Stromal cell of bone marrow (primary cell): ENCODE results near the gene BARX2.

Experiments used
- DNase-seq: peaks from one replicate; pipeline ENCODE4 v3.0.0-alpha.2; 2012; ENCODE audit warnings: low read depth

Gene BARX2

DNA sequence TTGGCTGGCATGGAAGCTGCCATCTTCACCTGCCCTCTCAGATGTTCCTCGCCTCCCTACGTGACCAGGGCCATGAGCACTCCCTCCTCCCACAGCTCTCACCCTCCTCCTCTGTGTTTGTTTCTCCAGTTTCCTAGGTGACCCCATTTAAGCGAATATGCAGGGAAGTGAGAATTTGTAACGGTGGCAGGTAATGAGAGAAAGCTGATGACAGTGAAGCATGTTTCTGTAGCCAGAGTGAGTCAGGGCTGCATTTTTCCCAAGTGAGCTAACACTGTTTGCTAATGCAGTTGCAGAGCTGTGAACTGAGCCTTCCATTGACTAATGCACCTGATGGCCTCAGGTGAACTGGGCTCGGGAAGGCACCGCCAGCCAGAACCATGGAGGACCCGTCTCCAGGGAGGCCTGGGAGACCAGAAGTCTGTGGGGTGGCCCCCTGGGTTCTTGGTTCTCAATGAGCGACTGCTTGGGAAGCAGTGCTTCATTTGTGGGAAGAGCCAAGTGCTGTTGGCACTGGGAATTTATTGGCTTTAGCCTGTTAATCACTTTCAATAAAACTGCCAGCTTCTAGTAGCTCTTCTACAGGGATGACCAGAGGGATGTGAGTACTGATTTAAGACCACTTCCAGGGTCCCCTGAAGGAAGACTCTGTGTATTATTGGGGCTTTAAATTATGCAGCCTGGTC is 64.5 kb downstream of the BARX2 start:
- DNase-seq, result no peak

DNA sequence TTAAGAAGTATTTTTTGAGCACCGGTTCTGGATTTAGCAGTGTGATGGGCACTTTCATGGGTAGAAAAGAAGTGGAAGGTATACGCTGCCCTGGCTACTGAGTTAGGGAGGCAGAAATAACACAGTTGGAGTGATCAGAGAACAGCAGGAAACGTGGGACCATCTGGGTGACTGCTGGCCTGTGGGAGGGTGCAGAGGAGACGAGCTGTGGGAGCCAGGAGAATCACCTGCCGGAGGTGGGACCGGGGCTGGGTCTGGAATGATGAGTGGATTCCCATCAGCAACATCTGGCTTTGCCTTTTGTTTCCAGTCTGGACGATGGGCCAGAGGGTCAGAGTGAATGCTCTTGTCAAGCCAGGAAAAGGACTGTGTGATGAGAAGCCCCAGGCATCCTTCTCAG is 66.5 kb downstream of the BARX2 start:
- no peak for DNase-seq

DNA sequence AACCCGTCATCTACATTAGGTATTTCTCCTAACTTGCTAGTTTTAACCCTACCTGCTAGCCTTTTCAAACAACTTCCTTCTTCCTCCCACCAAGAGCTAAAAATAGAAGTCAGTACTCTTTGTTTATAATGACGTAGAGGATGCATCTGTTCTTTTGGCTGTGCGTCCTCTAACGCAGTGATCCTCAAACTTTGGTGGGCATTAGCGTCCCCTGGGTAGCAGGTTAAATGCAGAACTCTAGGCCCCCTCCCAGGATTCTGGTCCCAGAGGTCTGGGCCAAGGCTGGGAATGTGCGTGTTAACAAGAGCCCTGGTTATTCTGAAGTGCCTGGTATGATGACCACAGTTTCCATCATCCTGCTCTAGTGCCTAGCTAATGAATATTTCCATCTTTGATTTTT is 67.6 kb downstream of the BARX2 start:
- no peak for DNase-seq

GRCh38 chr11:129444274-129444673 is 68.6 kb downstream of the BARX2 start:
- no peak for DNase-seq

- DNase-seq, result no peak
Observed at GRCh38 chr11:129445226-129445625, 69.6 kb downstream of the BARX2 start.

DNA sequence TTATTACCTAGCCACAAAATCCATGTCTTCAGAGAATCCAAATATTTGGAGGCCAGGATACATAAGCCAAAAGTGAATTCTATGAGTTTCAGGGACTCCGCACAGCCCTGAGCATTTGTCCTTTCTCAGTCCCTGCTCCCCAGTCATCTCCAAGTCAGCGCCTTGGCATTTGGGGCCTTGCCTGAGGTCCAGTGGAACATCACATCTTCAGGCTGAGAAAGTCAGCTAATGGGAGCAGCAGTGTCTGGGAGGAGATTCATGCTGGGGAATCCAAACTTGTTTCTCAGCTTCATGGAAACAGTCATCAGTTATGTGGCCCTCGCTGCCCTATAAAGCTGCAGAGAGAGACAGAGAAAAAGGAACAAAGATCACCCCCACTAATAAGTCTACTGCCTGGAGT is 70.9 kb downstream of the BARX2 start:
- no peak for DNase-seq

- no peak for DNase-seq
Observed at GRCh38 chr11:129447654-129448239, 72.1 kb downstream of the BARX2 start.

DNA sequence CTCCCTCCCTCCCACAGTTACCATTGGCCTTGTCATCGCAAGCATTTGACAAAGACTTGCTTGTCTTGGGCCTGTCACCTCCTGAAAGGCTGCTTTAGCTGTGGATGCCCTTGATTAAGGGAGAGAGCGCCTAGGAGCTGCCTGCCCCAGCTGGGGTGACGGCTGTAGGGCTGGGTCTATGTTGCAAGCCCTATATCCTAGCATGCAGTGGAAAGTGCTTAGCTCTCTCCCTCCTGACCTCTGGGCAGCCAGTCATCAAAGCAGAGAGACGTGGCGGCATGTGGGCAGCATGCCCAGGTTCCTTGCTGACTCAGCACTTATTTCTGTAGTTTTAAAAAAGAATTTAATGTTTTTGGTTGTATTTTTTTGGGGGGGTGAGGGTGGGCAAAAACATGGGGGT is 75.9 kb downstream of the BARX2 start:
- DNase-seq, result no peak

DNA sequence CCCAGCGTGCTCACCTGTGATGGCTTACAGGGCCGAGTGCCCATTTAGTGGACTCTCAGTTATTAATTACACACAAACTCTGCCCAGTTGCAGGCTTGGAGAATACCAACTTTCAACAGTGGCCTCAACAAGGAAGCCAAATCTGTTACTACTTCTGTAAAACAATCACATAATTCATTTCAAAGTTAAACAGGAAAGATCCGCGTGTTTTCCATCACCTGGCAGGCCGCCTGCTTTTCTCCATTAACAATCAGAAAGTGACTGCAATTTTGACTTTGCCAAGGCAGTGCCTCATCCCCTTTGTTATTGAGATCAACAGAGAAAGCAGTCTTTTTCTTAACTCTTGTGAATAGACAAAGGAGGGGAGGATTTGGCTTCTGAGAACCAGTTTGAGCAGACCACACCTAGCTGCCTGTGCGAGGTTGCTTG is 77.7 kb downstream of the BARX2 start:
- no peak for DNase-seq

DNA sequence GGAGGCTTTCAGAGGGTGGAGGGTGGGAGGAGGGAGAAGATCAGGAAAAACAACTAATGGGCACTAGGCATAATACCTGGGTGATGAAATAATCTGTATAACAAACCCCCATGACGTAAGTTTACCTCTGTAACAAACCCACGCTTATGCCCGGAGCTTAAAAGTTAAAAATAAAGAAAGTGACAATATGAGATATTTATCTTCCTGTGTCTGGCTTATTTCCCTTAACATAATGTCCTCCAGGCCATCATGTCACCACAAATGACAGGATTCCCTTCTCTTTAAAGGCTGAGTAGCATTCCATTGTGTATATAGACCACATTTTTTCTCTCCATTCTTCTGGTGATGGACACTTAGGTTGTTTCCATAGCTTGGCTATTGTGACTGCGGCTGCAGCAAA is 79.5 kb downstream of the BARX2 start:
- DNase-seq, result no peak

GRCh38 chr11:129455756-129456655 is 80.4 kb downstream of the BARX2 start:
- no peak for DNase-seq

- no peak for DNase-seq
Observed at GRCh38 chr11:129457321-129457720, 81.7 kb downstream of the BARX2 start.

- DNase-seq, result no peak
Observed at GRCh38 chr11:129458278-129458677, 82.6 kb downstream of the BARX2 start.

GRCh38 chr11:129458756-129459535 is 83.3 kb downstream of the BARX2 start:
- no peak for DNase-seq

GRCh38 chr11:129460714-129461113 is 85.1 kb downstream of the BARX2 start:
- DNase-seq, result no peak

DNA sequence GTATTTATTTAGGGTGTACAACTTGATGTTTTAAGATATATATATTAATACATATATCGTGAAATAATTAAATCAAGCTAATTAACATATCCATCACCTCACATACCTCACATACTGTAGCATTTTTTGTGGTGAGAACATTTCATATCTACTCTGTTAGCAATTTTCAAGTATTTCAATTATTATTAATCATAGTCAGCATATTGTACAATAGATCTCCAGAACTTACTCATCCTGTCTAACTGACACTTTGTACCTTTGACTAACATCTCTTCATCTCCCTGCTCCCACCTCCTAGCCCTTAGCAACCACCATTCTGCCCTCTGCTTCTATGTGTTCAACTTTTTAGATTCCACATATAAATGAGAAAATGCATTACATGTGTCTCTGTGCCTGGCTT is 108.4 kb downstream of the BARX2 start:
- DNase-seq, result no peak

- no peak for DNase-seq
Observed at GRCh38 chr11:129489249-129489648, 113.6 kb downstream of the BARX2 start.

DNA sequence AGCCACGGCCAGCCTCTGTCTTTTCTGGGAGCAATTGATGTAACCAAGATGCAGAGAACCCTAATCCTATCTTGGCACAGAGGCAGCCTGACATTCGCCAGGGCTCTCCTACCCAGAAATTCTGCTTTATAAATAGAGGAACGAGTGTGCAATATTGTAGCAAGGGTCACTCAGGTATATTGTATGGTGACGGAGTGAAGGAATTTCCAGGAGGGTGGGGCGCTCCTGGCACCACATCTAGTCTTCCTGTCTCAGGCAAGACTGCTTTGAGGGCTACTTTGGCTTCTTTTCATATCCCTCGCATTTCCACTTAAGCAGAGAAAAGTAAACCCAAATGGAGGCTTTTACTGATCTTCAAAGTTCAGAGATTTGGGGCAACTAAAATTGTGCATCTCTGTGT is 114.4 kb downstream of the BARX2 start:
- DNase-seq, result no peak

GRCh38 chr11:129493746-129494145 is 118.1 kb downstream of the BARX2 start:
- no peak for DNase-seq
